Left colon (tissue), 2 donors: ENCODE results near the gene TDRD12. TPM values are rescaled to one million over a fixed set of nuclear protein-coding genes. Genes with fewer than 3 reads are reported as not detected.

Source experiments
- ATAC-seq: fragments of 200-7000 bp; cut with Tn5 transposase; one replicate; pipeline ENCODE4 v1.9.1; 2020; ENCODE audit warnings: mild to moderate bottlenecking, moderate library complexity
- DNase-seq, 2 donors: peaks; one replicate each; pipeline ENCODE4 v3.0.0-alpha.2; 2020
- intact Hi-C, 2 donors: fragments of 100-400 bp; cut with DNase I in 1 of 2; cut with micrococcal nuclease in 1 of 2; formaldehyde crosslinking; loops; one replicate each; pipeline versions ENCODE4 v1.11.2 to v1.14.0; 2022; cut with DNase I, micrococcal nuclease
- long read RNA-seq: library from polyadenylated mRNA; unstranded; transcript quantifications from one replicate; pipeline ENCODE4 v2.0.0, GENCODE V29; 2021
- total RNA-seq, 2 donors: library from RNA; stranded (reverse); fragmentation: NEBNext Ultra II Directional; extraction: Animal tissue kit (Norgen Biotek cat#: 25700); gene quantifications; one replicate each; pipeline ENCODE4 v1.2.1, GENCODE V29; 2021
- donor health status: DM: no; HTN: no; CAD: no.
- donor health status: DM: yes; HTN: yes; CAD: no.

The TDRD12 gene, protein sequence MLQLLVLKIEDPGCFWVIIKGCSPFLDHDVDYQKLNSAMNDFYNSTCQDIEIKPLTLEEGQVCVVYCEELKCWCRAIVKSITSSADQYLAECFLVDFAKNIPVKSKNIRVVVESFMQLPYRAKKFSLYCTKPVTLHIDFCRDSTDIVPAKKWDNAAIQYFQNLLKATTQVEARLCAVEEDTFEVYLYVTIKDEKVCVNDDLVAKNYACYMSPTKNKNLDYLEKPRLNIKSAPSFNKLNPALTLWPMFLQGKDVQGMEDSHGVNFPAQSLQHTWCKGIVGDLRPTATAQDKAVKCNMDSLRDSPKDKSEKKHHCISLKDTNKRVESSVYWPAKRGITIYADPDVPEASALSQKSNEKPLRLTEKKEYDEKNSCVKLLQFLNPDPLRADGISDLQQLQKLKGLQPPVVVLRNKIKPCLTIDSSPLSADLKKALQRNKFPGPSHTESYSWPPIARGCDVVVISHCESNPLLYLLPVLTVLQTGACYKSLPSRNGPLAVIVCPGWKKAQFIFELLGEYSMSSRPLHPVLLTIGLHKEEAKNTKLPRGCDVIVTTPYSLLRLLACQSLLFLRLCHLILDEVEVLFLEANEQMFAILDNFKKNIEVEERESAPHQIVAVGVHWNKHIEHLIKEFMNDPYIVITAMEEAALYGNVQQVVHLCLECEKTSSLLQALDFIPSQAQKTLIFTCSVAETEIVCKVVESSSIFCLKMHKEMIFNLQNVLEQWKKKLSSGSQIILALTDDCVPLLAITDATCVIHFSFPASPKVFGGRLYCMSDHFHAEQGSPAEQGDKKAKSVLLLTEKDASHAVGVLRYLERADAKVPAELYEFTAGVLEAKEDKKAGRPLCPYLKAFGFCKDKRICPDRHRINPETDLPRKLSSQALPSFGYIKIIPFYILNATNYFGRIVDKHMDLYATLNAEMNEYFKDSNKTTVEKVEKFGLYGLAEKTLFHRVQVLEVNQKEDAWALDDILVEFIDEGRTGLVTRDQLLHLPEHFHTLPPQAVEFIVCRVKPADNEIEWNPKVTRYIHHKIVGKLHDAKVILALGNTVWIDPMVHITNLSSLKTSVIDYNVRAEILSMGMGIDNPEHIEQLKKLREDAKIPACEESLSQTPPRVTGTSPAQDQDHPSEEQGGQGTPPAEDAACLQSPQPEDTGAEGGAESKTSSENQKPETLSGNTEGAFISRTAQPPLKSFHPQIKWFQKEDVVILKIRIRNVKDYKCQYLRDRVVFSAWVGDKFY (N-terminal part only)
- under 1 TPM; 0.06 TPM for total RNA-seq
- long read RNA-seq, result 0 reads

DNA sequence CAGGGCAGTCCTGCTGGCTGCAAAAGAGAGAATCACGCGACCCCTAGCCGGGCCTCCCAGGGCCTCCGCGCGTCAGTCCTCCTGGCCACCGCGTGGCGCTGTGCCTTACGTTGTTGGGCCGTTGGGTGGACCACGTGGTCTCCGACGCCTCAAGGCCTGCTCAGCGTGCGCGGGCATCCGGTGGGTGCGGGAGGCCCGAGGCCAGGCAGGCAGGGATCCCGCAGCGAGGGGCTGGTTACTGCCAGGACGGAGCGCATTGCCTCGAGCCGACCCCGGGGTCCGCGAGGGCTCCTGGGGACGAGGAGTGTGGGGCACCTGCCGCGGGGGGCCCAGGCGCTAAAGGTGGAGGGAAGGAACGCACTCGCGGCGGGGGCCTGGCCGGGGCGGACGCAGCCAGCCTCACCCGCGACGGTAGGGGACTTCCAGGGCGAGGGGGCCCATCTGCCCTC lies at the start of gene TDRD12:
TDRD12 (plus strand) TSS at position 157 of the 449 bp plus-strand sequence. CDS start 306 bp downstream, outside the sequence.
- ATAC-seq, result no peak
- intact Hi-C loops, result no loop called here
- DNase-seq, result no peak

DNA sequence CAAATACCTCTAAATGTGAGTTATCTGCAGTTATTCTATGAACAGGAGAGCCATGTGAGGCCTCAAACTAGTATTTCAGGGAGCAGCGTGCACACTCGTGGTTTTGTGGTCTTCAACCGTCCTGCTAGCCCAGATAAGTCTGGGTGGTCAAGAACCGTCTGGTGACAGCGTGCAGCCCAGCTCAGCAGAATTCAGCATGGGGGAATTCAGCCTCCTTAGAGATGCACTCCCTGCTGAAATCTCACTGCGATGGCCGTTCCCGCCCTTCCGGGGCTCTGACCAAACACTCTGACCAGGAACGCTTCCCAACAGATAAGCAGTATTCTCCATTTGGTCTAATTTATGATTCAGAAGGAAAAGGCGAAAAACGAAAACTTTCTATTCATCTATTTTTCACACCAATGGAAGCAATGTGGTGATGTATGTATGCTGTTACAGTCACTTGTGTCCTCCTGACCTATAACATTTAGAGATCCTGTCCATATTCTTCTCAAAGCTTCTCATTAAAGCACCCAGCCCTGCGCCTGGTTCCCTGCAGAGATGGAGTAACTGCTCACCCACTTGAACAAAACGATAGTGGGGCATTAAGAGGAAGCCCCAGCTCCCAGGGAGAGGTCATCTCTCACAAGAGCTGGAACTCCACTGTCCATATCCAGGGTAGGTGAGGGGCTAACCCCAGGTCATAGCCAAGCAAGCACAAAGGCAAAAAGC lies 47.5 kb upstream of the TDRD12 start:
- DNase-seq, result no peak

DNA sequence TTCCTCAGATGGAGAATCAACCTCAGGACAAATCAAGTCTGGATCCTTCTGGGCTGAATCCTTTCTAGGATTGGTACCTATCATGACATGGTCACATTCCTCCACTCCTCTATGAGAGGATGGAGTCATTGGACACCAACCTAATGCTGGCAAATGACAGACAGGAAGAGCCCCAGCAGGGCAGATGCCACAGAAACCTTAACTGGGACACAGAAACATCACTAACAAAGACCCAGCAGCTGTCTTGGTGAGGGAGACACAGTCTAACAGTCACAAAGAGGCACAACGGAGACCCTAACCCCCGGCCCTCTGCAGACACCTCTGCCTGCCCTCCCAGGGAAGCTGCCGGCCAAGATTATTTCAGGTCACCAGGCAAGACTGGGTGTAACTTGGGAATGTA lies 46.7 kb upstream of the TDRD12 start:
- ATAC-seq (no peak), DNase-seq (no peak)
- intact Hi-C loops, result no loop called here

More for the DNA sequence above, 47.5 kb upstream of the TDRD12 start:
- ATAC-seq, result no peak
- intact Hi-C loops, result no loop called here

DNA sequence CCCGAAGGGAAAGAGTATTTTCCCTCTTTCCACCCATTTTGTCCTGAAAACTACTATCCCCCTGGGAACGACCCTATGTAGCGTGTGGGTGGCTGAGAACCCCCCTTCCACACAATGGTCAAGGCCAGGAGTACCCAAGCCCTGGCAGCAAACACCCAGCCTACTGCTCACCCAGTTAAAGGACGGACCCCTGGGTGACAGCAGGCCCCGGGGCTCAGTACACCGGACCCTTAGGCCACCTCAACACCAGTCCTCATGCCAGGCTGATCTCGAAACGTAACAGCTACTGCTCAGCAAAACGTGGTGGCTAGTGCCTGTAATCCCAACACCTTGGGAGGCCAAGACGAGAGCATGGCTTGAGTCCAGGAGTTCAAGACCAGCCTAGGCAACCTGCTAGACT lies 46.0 kb upstream of the TDRD12 start:
- ATAC-seq, result no peak
- DNase-seq, result no peak
- intact Hi-C loops, result no loop called here

DNA sequence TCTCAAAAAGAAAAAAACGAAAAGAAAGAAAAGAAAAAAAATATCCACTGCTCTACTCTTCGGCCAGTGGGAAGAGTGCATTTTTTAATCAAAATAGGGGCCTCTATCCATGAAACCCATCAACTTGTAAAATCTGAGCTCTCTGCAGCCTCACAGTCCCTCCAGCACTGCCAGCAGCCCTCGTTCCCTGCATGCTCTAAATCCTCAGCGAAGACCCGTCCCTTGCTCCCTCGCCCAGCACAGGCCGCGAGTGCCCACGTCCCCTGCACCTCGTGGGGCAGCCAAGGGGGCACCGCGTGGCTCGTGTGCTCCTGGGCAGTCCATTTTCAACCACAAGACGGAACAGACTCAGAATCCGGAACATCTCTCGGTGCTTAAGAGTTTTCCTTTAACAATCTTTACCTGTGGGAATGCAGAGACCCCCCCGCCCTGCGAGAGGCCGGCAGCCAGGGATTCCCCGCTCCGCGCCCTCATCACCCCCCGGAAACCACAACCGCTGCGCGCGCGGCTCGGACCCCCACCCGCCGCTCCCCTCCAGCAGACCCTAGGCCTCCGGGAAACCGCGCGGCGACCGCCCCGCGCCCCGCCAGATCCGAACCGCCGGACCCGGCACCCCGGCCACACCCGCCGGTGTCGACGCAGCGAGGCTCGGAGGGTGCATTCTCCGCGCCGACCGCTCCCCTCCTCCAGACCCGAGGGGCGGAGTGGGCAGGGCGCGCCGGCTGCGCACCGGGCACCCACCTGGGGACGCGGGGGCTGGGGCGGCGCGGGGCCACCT lies 45.2 kb upstream of the TDRD12 start:
- intact Hi-C loops, result no loop called here
- DNase-seq (no peak), ATAC-seq (no peak)

DNA sequence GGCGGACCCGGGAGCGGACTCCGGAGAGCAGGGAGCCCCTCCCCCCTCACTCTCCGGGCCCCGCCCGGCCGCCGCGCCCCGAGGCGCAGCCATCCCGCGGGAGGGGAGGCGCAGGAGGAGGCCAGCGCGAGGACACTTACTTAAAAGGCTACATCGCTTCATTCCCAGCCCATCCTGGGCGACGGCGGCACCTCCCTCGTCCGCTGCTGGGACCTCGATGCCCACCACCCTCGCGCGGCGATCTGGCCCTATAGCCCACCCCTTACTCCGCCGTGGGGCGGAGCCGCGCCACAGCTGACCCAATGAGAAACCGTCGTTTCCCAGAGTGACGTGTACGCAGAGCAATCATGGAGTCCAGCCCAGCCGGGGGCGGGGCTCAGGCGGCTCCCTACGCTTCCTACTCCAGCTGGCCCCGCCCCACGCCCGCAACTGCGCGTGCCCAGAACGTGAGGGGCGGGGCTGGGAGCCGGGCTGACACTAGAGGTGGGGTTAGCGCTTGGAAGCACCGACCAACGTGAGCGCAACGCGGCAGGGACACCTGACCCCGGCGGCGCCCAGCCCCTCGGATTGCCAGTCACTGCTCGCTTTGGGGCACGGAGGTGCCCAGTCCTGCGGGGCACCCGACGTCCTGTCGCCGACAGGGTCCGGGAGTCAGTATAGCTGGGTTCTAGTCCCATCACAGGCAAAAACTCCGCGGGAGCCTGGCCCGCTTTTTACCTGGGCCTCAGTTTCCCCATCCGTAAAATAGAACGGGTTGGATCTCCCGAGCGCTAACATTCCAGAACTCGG lies 44.4 kb upstream of the TDRD12 start, which contains the start of gene ANKRD27:
ANKRD27 (minus strand) TSS at position 250 of the 789 bp plus-strand sequence. CDS start 16,165 bp downstream, outside the sequence.
- DNase-seq (peak; percentile 98 to 99), ATAC-seq (peak; percentile 88)
- intact Hi-C loops, result no loop called here

DNA sequence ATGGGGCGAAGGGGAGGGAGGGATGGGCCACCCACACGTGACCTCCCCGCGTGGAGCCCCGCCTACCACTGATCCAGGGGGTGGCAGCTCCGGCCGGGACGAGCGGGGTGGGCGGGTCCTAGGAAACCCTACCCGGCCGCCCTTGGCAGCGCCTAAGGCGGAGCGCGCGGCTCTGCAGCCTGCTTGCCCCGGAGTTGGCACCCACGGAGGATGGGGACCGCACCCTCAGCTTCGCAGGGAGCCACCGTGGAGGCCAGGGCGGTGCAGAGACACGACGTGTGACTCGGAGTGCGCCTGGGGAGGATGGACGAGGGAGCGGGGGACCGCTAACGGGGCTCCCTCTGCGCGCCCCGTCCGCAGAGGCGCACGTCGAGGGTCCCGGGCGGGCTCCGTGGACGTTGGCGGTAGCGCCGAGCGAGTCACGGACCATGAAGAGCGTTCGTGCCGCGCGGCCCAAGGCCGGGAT lies 43.8 kb upstream of the TDRD12 start, which contains the start of gene RGS9BP:
RGS9BP (plus strand) TSS at position 129 of the 466 bp plus-strand sequence. CDS start 416 bp downstream, outside the sequence.
- peak; percentile 86 to 87 for DNase-seq
- ATAC-seq, result peak; percentile 68
- intact Hi-C loops, result no loop called here

DNA sequence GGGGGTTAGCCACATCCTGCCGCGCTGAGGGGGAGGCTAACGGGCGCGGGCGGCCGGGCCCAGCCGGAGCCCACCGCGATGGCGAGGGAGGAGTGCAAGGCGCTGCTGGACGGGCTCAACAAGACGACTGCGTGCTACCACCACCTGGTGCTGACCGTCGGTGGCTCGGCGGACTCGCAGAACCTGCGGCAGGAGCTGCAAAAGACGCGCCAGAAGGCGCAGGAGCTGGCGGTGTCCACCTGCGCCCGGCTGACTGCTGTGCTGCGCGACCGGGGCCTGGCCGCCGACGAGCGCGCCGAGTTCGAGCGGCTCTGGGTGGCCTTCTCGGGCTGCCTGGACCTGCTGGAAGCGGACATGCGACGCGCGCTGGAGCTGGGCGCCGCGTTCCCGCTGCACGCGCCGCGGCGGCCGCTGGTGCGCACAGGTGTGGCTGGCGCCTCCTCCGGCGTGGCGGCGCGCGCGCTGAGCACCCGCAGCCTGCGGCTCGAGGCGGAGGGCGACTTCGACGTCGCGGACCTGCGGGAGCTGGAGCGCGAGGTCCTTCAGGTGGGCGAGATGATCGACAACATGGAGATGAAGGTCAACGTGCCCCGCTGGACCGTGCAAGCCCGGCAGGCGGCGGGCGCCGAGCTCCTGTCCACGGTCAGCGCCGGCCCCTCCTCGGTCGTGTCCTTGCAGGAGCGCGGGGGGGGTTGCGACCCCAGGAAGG lies 43.2 kb upstream of the TDRD12 start:
- intact Hi-C loops, result no loop called here
- ATAC-seq, result peak; percentile 32
- peak in 1 of 2 donors; percentile 50 for DNase-seq

DNA sequence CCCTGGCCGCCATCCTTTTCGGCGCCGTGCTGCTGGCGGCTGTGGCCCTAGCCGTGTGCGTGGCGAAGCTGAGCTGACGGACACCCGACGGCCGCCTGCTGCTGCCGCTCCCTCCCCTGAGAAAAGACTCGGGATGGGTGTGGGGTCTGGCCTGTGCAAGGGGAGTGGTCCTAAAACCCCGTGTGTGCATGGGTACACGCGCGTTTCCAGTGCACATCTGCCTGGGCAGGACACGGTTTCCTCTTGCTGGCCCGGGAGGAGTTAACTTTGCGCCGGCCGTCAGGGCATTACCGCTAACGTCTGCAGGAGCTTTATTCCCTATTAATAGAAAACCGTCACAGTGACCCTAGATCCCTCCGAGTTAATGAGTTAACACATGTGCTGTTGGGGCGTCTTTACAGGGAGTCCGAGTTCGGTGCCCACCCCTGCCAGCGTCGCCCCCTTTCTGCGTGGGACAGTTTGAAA lies 42.6 kb upstream of the TDRD12 start:
- no peak for ATAC-seq
- intact Hi-C loops, result no loop called here
- DNase-seq, result no peak

DNA sequence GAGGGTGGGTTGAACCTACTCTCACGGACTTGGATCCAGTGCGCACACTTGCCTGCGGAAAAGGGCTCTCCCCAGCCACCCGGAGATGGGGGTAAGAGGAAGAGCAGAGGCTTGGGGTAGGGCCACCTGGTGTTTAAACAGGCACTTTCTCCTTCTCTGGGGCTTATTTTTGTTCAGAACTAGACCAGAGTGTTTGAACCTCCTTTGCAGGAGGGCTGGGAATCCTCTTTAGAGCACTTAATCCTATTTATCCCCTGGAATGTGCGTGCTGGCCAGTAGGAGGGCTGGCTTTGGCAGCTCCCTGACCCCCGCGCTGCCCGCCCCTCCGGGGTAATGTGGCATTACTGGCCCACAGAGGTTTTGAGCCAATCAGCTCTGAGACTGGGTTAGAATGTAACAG lies 41.9 kb upstream of the TDRD12 start:
- DNase-seq (no peak), ATAC-seq (no peak)
- intact Hi-C loops, result no loop called here

DNA sequence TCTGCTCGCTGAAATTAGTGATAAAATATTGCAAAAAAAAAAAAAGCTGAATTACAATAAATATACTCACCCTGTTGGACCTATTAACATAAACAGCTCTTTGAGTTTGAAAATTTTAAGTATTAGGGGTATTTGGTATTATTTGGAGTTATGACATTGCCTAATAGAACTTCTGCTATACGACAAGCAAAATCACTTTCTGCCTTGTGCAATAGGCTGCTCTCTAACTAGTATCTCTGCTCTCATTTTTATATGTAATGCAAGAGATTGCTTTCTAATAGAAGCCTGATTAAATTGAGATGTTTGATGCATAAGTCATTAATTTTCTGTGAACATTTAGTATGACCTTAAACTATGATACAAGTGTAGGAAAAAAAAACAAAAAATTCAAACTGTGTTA lies 38.6 kb upstream of the TDRD12 start:
- ATAC-seq, result no peak
- intact Hi-C loops, result no loop called here
- no peak for DNase-seq

DNA sequence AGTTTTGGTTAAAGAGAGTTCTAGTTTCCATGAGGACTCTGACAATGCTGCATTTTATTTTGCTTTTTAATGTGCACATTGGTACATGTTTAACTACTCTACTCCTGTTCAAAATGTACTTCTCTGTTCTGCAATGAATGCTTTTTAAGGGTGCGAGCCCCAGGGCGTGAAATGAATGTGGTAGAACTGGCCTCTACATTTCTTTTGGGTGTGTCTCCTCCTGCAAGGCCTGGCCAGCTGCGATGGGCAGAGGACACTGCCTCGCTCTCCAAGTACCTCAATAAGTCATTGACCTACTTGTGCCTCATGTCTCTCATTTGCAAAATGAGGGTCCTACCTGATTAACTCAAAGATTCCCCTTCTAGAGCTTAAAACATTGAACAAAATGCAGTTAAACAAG lies 37.2 kb upstream of the TDRD12 start:
- no peak for ATAC-seq
- no peak for DNase-seq
- intact Hi-C loops, result no loop called here

DNA sequence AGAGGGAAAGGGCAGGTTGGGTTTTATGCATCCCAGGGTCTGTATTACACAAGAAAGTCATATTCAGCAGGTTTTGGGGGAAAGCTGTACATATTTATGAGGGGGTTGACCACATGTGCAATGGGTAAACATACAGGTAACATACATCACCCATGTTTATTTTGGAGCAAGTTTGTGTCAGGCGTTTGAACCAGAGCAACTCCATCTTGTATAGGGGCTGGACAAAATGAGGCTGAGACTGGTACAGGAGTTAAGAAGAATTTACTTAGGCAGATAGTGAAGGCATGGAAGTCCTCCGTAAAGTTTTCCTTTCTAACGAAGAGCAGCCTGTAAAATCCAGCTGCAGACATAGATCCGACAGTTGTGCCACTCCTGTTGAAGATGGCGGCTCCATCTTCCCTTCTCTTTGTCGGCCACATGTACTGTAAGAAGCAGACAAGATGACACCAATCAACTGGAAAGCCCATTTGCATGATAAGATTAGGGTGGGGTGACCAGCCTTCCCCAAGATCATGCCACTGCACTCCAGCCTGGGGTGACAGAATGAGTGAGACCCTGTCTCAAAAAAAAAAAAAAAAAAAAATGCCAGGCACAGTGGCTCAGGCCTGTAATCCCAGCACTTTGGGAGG lies 32.6 kb upstream of the TDRD12 start:
- intact Hi-C loops, result no loop called here
- DNase-seq (no peak), ATAC-seq (no peak)

DNA sequence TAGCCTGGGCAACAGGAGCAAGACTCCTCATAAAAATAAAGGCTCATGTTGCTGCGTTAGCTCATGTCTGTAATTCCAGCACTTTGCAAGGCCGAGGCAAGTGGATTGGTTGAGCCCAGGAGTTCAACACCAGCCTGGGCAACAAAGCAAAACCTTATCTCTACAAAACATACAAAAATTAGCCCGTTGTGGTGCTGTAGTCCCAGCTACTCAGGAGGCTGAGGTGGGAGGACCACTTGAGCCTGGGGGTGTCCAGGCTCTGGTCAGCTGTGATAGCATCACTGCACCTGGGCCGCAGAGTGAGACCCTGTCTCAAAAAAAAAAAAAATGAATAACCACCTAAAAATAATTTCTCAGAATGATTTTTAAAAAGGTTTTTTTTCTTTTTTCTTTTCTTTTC lies 31.9 kb upstream of the TDRD12 start:
- intact Hi-C loops, result no loop called here
- DNase-seq (no peak), ATAC-seq (no peak)

DNA sequence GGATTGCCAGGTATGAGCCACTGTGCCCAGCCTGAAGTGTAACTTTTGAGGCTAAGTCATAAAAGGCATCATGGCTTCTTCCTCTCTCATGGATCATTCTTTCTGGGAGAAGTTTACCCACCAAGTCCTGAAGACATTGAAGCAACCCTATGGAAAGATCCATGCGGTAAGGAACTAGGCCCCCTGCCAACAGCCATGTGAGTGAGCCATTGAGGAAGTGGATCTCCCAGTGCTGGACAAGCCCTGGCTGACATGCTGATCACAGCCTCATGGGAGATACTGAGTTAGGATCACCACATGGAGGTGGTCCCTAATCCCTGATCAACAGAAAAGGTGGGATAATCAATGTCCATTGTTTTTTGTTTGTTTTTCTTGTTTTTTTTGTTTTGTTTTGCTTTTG lies 31.3 kb upstream of the TDRD12 start:
- intact Hi-C loops, result no loop called here
- DNase-seq, result peak in 1 of 2 donors; percentile 31
- ATAC-seq, result no peak
